WERI-Rb-1 (cell line): ENCODE results near the gene ZNF445.

Source experiments
- DNase-seq: peaks from one replicate; pipeline ENCODE4 v3.0.0-alpha.2; 2020
- H3K27ac ChIP-seq: fragments of 250-450 bp; sonication (Bioruptor Pico); 2 replicates; pipeline ENCODE4 v1.5.1; 2020; ENCODE audit warnings: mild to moderate bottlenecking, moderate library complexity
- H3K27me3 ChIP-seq: fragments of 250-450 bp; sonication (Bioruptor Pico); 2 replicates; pipeline ENCODE4 v1.5.1; 2021; ENCODE audit warnings: mild to moderate bottlenecking, low read depth, moderate library complexity; ENCODE audit not compliant: insufficient read depth, severe bottlenecking
- H3K36me3 ChIP-seq: fragments of 250-450 bp; sonication (Bioruptor Pico); 2 replicates; pipeline ENCODE4 v1.5.1; 2020; ENCODE audit warnings: mild to moderate bottlenecking, moderate library complexity
- H3K4me3 ChIP-seq: 2 replicates; pipeline ENCODE4 v1.5.1; 2011; ENCODE audit warnings: low read depth, mild to moderate bottlenecking, control low read depth, low read length
- H3K9me3 ChIP-seq: fragments of 250-450 bp; sonication (Bioruptor Pico); 2 replicates; pipeline ENCODE4 v1.5.1; 2021; ENCODE audit warnings: mild to moderate bottlenecking, moderate library complexity; ENCODE audit not compliant: severe bottlenecking
- CTCF ChIP-seq: IDR thresholded peaks from 2 replicates; pipeline ENCODE4 v1.5.1; 2011; ENCODE audit warnings: low read depth, mild to moderate bottlenecking, control low read depth, inconsistent platforms, low read length

The ZNF445 gene

GRCh38 chr3:44444437-44444836 is 33.0 kb downstream of the ZNF445 start:
- Histone ChIP-seq H3K27me3 (no peaks in the 10 kb centered on the region), H3K36me3 (peaks cover 67% of the 10 kb centered on the region), H3K4me3 (no peak overlapping the region), H3K9me3 (no peaks in the 10 kb centered on the region), H3K27ac (no peak overlapping the region)
- no peak for TF ChIP-seq CTCF
- DNase-seq = no peak

GRCh38 chr3:44442596-44443309 is 34.7 kb downstream of the ZNF445 start:
- no peaks in the 10 kb centered on the region for H3K9me3 ChIP-seq
- H3K27me3 ChIP-seq = no peaks in the 10 kb centered on the region
- DNase-seq = no peak
- TF ChIP-seq CTCF = no peak
- no peak overlapping the region for H3K4me3 ChIP-seq
- peaks cover 50% of the 10 kb centered on the region for H3K36me3 ChIP-seq
- no peak overlapping the region for H3K27ac ChIP-seq

GRCh38 chr3:44439499-44440295 is 37.8 kb downstream of the ZNF445 start:
- Histone ChIP-seq H3K4me3 (no peak overlapping the region), H3K9me3 (no peaks in the 10 kb centered on the region), H3K27ac (no peak overlapping the region), H3K36me3 (peaks cover 21% of the 10 kb centered on the region), H3K27me3 (no peaks in the 10 kb centered on the region)
- TF ChIP-seq CTCF = no peak
- no peak for DNase-seq

GRCh38 chr3:44437800-44438199 is 39.7 kb downstream of the ZNF445 start:
- no peak for TF ChIP-seq CTCF
- Histone ChIP-seq H3K36me3 (peaks cover 4% of the 10 kb centered on the region), H3K27me3 (no peaks in the 10 kb centered on the region), H3K27ac (no peak overlapping the region), H3K4me3 (no peak overlapping the region), H3K9me3 (no peaks in the 10 kb centered on the region)
- DNase-seq = no peak

GRCh38 chr3:44436181-44436580 is 41.3 kb downstream of the ZNF445 start:
- Histone ChIP-seq H3K4me3 (no peak overlapping the region), H3K27me3 (no peaks in the 10 kb centered on the region), H3K36me3 (no peaks in the 10 kb centered on the region; the same call in 1 of the 2 replicates), H3K9me3 (no peaks in the 10 kb centered on the region), H3K27ac (no peak overlapping the region)
- DNase-seq = no peak
- TF ChIP-seq CTCF = no peak
